Activated T-helper 1 cell treated with anti-CD3 and anti-CD28 coated beads, Interleukin-2, amount 50 U/mL, for 16 hours (primary cell): Measurements from ENCODE around the gene MBOAT7.

Source experiments
- DNase-seq, 2 donors: peaks; one replicate each; pipeline ENCODE4 v3.0.0-alpha.2; 2020; ENCODE audit warnings: low read depth in 1 of 2, low spot score in 1 of 2

MBOAT7 gene

GRCh38 chr19:54145541-54146158 lies 43.7 kb downstream of the MBOAT7 start:
- no peak for DNase-seq

GRCh38 chr19:54142166-54142780 lies 47.1 kb downstream of the MBOAT7 start:
- DNase-seq = no peak

GRCh38 chr19:54141356-54141755 lies 48.0 kb downstream of the MBOAT7 start:
- DNase-seq = no peak

- no peak for DNase-seq
Measured at GRCh38 chr19:54138489-54139256, 50.7 kb downstream of the MBOAT7 start.

DNA sequence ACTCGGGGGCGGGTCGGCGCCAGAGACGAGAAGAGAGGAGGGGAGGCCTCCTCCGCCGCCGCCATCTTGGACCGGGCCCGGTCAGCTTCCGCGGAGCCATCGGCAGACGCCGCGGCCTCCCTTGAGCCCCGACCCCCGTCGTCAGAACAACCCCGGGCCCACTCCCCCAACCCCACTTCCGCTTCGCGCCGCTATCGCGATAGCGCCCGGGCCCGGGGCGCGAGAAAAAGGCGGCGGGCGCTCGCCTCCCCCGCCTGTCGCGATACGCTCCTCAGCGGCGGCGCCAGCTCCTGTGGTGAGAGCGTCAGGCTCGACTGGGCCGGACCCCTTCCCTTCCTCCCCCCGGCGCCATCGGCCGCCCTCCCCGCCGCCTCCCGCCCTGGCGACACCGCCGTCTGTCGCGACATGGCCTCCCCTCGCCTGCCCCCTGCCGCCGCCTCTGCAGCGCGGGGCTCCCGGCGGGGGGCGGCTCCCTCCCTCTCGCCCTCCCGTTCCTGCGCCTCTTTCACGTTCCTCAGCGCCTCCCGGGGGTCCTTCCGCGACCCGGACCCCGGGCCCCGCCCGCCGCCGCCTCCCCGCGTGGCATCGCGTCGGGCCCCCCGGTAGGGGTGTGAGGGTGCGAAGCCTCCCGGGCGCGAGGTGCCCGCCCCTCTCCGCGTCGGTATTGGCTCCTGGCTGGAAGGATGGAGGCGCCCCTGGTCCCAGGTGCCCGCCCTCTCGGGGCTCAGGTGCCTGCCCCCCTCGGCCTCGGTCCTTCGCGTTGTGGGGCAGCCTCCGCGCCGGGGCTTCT lies 51.5 kb downstream of the MBOAT7 start, which contains the start of gene CNOT3:
Gene CNOT3, plus strand, starts transcription at position 64 of the 790 bp plus-strand sequence. CDS start 5,217 bp downstream, outside the sequence.
- peak in 1 of 2 donors; percentile 33 for DNase-seq

GRCh38 chr19:54136864-54137698 lies 52.3 kb downstream of the MBOAT7 start:
- peak; percentile 96 to 99 for DNase-seq

DNA sequence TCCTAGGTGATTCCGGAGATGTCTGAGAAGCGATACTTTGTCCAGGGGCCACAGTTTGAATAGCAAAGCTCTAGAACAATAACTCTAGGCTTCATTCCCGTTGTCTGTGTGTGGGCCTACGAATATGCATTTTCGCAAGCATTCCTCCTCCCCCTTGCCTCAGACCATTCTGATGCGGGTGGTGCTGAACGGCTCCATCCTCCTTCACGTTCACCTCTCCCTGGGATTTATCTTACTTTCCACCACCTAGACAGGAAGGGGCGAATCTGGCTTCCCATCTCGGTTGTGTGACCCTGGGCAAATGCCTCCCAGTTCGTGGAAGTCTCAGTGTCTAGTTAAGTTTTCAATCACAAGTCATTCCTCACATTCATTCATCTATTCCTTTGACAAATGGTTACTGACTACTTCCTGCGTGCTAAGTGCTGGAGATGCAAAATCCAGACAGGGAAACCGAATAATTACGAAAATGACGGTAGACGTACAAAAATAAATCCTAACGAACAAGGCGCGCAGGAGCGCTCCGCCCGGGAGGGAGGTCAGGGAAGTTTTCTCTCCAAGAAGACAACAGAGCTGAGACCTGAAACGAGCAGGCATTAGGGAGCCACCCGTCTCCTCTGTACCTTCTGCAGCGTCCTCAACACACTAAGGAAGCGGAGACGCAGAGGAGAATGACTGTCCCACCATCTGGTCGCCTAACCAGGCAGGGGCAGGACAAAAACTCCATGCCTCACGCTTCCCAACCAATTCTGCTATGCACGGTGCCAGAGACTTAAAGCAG lies 53.1 kb downstream of the MBOAT7 start:
- DNase-seq = no peak

- DNase-seq = no peak
Measured at GRCh38 chr19:54133957-54134590, 55.3 kb downstream of the MBOAT7 start.

DNA sequence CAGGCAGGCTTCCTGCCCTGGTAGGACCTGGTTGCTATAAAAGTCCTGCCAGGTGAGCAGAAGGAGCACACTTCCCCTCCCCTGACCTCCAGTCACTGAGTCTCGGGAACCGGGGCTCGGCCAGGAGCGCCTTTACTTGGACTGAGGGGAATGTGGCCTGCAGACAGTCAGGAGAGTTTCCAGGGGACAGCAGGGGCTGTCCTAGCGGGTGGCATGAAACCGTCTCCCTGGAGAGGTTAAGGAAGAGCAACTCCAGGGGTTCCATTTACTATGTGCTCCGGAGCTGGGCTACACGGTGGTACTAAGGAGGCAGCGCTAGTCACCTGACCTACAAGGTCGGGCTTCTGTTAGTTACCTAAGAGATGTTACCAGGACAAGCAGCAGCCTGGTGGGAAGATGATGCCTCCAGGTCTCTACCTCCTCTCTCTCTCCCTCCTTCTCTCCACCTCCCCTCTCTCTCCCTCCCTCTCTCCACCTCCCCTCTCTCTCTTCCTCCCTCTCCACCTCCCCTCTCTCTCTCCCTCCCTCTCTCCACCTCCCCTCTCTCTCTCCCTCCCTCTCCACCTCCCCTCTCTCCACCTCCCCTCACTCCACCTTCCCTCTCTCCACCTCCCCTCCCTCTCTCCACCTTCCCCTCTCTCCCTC lies 55.9 kb downstream of the MBOAT7 start:
- DNase-seq = no peak

DNA sequence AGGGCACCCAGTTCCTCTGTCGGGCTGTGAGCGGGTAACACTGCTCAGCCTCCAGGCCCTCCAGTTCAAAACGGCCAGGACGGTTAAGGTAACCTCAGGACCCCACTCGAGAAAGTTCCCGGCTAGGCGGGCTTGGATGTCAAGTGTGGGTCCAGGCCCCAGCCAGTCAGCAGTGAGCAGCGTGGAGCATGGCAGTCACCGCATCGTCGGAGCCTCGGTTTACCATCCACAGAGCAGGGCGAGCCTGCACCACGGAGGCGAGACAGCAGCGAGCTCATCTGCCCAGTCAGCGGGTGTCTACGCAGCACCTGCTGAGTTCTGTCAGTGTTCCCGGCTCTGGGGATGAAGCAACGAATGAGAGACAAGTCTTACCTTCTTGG lies 59.8 kb downstream of the MBOAT7 start:
- DNase-seq = no peak

GRCh38 chr19:54128796-54129616 lies 60.4 kb downstream of the MBOAT7 start:
- DNase-seq = no peak

DNA sequence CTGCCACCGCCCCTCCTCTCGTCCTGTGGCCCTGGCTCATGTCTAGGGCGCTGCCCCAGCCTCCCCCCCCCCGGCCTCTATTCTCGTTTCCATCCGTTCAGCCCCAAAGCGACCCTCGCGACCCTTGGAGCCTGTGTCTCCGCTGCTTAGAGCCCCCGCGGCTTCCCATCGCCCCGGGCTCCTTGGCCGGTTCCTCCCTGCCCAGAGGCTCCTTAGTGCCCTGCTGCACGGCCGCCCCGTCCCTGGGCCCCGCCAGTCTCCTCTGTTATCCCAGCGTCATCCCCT lies 61.0 kb downstream of the MBOAT7 start:
- DNase-seq = no peak

GRCh38 chr19:54127688-54128440 lies 61.5 kb downstream of the MBOAT7 start:
- DNase-seq = no peak

DNA sequence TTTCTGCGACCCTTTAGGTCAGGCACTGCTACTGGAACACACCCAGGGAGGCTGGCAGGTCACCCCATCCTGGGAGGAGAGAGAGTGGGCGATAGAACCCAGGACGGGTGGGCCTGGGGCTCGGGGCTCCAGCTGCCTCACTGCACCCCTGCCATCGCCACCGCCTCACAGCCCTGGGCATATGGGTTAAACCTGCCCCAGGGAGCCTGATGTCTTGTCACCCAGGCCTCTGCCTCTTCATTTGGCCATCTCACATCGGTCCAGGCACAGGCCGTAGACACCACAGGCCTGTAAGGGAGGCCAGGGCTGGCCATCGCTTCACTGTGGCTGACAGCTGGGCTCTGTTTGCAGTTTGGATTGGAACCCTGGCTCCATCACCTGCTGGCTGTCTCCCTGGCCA lies 63.7 kb downstream of the MBOAT7 start:
- no peak for DNase-seq

- DNase-seq = no peak
Measured at GRCh38 chr19:54124393-54124792, 65.0 kb downstream of the MBOAT7 start.

DNA sequence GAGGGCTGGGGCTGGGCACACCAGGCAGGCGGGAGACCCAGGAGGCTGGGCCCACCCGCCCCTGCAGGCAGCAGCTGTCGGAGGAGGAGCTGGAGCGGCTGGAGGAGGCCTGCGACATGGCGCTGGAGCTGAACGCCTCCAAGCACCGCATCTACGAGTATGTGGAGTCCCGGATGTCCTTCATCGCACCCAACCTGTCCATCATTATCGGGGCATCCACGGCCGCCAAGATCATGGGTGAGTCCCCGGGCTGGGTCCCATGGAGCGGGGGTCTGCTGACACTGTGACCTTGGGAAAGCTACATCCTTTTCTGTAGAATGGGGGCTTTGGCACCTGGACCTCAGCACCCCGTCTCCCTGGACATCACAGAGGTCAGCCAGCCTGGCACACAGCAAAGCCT lies 65.7 kb downstream of the MBOAT7 start:
- no peak for DNase-seq
